Panc1 (cell line): ENCODE results near the gene NCS1. TPM values are rescaled to one million over a fixed set of nuclear protein-coding genes. Genes with fewer than 3 reads are reported as not detected.

Experiments used
- ATAC-seq: fragments of 200-7000 bp; cut with Tn5 transposase; 2 replicates; pipeline ENCODE4 v1.9.1; 2020; ENCODE audit warnings: mild to moderate bottlenecking, moderate library complexity
- BruUV-seq: library from RNA; stranded (reverse); fragments of 400-500 nt; replicated peaks from 2 replicates; lab custom pipeline; 2021; lab: Mats Ljungman, UMichigan
- CTCF ChIA-PET: fragments of 300-600 bp; sonication (Branson Sonifier 250); formaldehyde crosslinking; loops from one replicate; lab custom pipeline; 2022; ENCODE audit warnings: antibody characterized with exemption; lab: Charles Lee
- POLR2A ChIA-PET: fragments of 300-600 bp; sonication (Branson Sonifier 250); formaldehyde crosslinking; loops from one replicate; lab custom pipeline; 2022; ENCODE audit warnings: antibody characterized with exemption; lab: Charles Lee
- DNase-seq: peaks from one replicate; pipeline ENCODE4 v3.0.0-alpha.2; 2010; ENCODE audit warnings: low read depth, low spot score
- H3K27ac ChIP-seq: 2 replicates; pipeline ENCODE4 v1.5.1; 2011; ENCODE audit warnings: mild to moderate bottlenecking, low read length, inconsistent platforms
- H3K27me3 ChIP-seq: fragments of 200-500 bp; sonication (Bioruptor generic); 2 replicates; pipeline ENCODE4 v1.6.0; 2014; ENCODE audit warnings: low read length, inconsistent platforms; ENCODE audit not compliant: control insufficient read depth, insufficient read depth
- H3K36me3 ChIP-seq: fragments of 200-500 bp; sonication (Bioruptor generic); 2 replicates; pipeline ENCODE4 v1.5.1; 2014; ENCODE audit warnings: inconsistent platforms, mild to moderate bottlenecking, low read length, moderate library complexity; ENCODE audit not compliant: control insufficient read depth, insufficient read depth
- H3K4me1 ChIP-seq: 2 replicates; pipeline ENCODE4 v1.5.1; 2011; ENCODE audit warnings: inconsistent platforms, mild to moderate bottlenecking, low read length, moderate library complexity; ENCODE audit not compliant: control insufficient read depth, insufficient read depth
- H3K4me3 ChIP-seq, 2 experiments: 2 replicates each; pipeline ENCODE4 v1.5.1; 2011 to 2012; ENCODE audit warnings: low read depth in 2 of 2, low read length in 2 of 2, mild to moderate bottlenecking in 2 of 2, inconsistent platforms in 1 of 2, moderate library complexity in 1 of 2
- H3K9me3 ChIP-seq: fragments of 200-500 bp; sonication (Bioruptor generic); 2 replicates; pipeline ENCODE4 v1.5.1; 2014; ENCODE audit warnings: low read depth, mild to moderate bottlenecking, inconsistent platforms, low read length, moderate library complexity; ENCODE audit not compliant: control insufficient read depth, insufficient read depth
- POLR2AphosphoS5 ChIP-seq: IDR thresholded peaks from 2 replicates; pipeline ENCODE4 v1.6.1; 2012; ENCODE audit warnings: mild to moderate bottlenecking, low read depth, low read length, moderate library complexity
- SIN3A ChIP-seq: IDR thresholded peaks from 2 replicates; pipeline ENCODE4 v1.6.1; 2012; ENCODE audit warnings: low read depth, mild to moderate bottlenecking, low read length, moderate library complexity, borderline replicate concordance; ENCODE audit not compliant: insufficient read depth
- TCF7L2 ChIP-seq: IDR thresholded peaks from 2 replicates; pipeline ENCODE4 v1.6.1; 2011; ENCODE audit warnings: mild to moderate bottlenecking, low read depth, low read length, inconsistent platforms
- in situ Hi-C: cut with HindIII; loops from 2 replicates; pipeline ENCODE4 v1.10.0; 2016; ENCODE audit warnings: low sequenced_read_pairs, low pct_unique_long_range_greater_than_20kb
- intact Hi-C: fragments of 100-400 bp; cut with micrococcal nuclease; formaldehyde crosslinking; loops from one replicate; pipeline ENCODE4 v1.10.0; 2022; ENCODE audit not compliant: unreplicated experiment
- total RNA-seq: library from RNA; stranded (reverse); gene quantifications from one replicate; pipeline ENCODE4 v1.2.1, GENCODE V29; 2021; ENCODE audit not compliant: unreplicated experiment
- TF ChIP-seq, protein P1 (sequence below): fragments of 450-650 bp; IDR thresholded peaks from 2 replicates; pipeline ENCODE4 v1.5.1; 2017; ENCODE audit warnings: mild to moderate bottlenecking
- TF ChIP-seq, protein P2 (sequence below), 2 experiments: IDR thresholded peaks; 2 replicates each; pipeline ENCODE4 v1.6.1; 2011 to 2012; ENCODE audit warnings: low read depth in 2 of 2, control low read depth in 1 of 2, low read length in 1 of 2, mild to moderate bottlenecking in 1 of 2, moderate library complexity in 1 of 2; ENCODE audit not compliant: insufficient read depth in 1 of 2

The NCS1 gene
- total RNA-seq, 1 experiment from 2014 or later, result 31.6 TPM

DNA sequence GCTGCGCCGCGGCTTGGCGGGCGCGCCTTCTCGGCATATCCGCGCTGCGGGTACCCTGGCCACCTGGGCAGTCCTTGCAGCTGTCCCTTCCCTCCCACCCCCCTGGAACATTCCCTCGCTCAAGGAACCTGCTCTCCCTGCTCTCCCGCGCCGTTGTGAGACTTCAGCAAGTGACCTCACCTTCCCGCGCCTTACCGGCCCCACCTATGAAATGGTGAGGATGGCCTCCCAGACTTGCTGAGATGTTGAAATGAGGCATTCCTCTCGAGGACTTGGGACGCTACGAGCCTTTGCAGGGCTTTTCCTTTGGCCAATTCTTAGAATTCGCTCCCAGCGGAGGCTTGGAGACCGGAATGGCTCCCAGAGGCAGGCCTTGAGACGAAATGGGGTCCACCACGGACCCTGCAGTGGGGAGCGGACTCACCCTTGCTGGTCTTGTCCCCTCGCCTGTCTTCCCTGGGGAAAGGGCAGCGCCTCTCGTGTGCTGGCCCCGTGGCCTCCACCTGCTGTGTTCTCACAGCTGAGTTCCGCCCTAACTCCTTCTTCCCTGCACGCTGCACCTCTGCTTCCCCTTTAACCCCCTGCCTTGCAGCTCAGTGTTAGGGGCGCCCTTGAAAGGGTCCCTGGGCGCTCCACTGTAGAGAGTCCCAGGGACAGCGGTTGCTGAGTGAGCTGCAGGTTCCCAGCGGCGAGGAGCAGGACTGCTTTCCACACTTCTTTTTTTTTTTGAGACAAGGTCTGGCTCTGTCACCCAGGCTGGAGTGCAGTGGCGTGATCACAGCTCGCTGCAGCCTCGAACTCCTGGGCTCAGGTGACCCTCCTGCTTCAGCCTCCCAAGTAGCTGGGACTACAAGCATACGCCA, 94.3 kb downstream of the NCS1 start:
- POLR2A ChIA-PET, result no interaction called here
- BruUV-seq, result no TSS peak
- Histone ChIP-seq H3K27me3 (no peaks in the 10 kb centered on the region), H3K4me3 (no peak overlapping the region), H3K9me3 (no peaks in the 10 kb centered on the region), H3K4me1 (peaks cover 3% of the 10 kb centered on the region; the same call in 1 of the 2 replicates), H3K27ac (no peak overlapping the region), H3K36me3 (no peaks in the 10 kb centered on the region)
- intact Hi-C loops (no loop called here), in situ Hi-C loops (no loop called here)
- DNase-seq, result no peak
- ATAC-seq, result no peak
- TF ChIP-seq POLR2AphosphoS5 (no peak), TCF7L2 (no peak), SIN3A (no peak)
- TF ChIP-seq, protein P1, sequence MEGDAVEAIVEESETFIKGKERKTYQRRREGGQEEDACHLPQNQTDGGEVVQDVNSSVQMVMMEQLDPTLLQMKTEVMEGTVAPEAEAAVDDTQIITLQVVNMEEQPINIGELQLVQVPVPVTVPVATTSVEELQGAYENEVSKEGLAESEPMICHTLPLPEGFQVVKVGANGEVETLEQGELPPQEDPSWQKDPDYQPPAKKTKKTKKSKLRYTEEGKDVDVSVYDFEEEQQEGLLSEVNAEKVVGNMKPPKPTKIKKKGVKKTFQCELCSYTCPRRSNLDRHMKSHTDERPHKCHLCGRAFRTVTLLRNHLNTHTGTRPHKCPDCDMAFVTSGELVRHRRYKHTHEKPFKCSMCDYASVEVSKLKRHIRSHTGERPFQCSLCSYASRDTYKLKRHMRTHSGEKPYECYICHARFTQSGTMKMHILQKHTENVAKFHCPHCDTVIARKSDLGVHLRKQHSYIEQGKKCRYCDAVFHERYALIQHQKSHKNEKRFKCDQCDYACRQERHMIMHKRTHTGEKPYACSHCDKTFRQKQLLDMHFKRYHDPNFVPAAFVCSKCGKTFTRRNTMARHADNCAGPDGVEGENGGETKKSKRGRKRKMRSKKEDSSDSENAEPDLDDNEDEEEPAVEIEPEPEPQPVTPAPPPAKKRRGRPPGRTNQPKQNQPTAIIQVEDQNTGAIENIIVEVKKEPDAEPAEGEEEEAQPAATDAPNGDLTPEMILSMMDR, result no peak
- TF ChIP-seq, protein P2, sequence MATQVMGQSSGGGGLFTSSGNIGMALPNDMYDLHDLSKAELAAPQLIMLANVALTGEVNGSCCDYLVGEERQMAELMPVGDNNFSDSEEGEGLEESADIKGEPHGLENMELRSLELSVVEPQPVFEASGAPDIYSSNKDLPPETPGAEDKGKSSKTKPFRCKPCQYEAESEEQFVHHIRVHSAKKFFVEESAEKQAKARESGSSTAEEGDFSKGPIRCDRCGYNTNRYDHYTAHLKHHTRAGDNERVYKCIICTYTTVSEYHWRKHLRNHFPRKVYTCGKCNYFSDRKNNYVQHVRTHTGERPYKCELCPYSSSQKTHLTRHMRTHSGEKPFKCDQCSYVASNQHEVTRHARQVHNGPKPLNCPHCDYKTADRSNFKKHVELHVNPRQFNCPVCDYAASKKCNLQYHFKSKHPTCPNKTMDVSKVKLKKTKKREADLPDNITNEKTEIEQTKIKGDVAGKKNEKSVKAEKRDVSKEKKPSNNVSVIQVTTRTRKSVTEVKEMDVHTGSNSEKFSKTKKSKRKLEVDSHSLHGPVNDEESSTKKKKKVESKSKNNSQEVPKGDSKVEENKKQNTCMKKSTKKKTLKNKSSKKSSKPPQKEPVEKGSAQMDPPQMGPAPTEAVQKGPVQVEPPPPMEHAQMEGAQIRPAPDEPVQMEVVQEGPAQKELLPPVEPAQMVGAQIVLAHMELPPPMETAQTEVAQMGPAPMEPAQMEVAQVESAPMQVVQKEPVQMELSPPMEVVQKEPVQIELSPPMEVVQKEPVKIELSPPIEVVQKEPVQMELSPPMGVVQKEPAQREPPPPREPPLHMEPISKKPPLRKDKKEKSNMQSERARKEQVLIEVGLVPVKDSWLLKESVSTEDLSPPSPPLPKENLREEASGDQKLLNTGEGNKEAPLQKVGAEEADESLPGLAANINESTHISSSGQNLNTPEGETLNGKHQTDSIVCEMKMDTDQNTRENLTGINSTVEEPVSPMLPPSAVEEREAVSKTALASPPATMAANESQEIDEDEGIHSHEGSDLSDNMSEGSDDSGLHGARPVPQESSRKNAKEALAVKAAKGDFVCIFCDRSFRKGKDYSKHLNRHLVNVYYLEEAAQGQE (IDR thresholded peaks at IDR 0.05; ENCODE audit: insufficient read depth in 1 of 2, low read depth in 2 of 2, low read length in 1 of 2), result no peak
- CTCF ChIA-PET, result interaction anchor here (0.6 kb wide), 1 partner anchor 15 kb away, joined by 3 read pairs; no protein-coding TSS in a partner anchor

DNA sequence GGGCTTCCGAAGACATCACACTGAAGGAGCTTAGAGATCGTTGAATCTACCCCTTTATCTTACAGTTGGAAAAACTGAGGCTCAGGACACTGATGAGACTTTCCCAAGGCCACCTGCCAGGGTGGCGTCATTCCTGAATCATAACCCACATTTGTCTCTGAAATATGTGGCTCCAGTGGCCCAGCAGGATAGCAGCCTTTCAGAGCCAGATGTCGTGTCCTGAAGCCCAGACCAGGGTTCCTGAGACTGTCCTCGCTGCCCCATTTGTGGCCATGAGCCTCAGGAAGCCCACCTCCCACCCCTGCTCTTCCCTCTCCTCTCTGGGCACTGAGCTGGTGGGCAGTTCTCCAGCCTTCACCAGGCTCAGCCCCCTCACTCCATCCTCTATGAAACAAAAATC, 95.7 kb downstream of the NCS1 start:
- CTCF ChIA-PET, result no interaction called here
- no peak for DNase-seq
- no peak for ATAC-seq
- no TSS peak for BruUV-seq
- Histone ChIP-seq H3K27me3 (no peaks in the 10 kb centered on the region), H3K27ac (no peak overlapping the region), H3K4me3 (no peak overlapping the region), H3K9me3 (no peaks in the 10 kb centered on the region), H3K36me3 (no peaks in the 10 kb centered on the region), H3K4me1 (peaks cover 3% of the 10 kb centered on the region; the same call in 1 of the 2 replicates)
- POLR2A ChIA-PET, result no interaction called here
- intact Hi-C loops (no loop called here), in situ Hi-C loops (no loop called here)
- TF ChIP-seq, protein P2 (IDR thresholded peaks at IDR 0.05; ENCODE audit: insufficient read depth in 1 of 2, low read depth in 2 of 2, low read length in 1 of 2), result no peak
- no peak for TF ChIP-seq TCF7L2
